Ishikawa (cell line): ENCODE measurements around the gene PA2G4.

ENCODE experiments used
- CEBPB ChIP-seq: IDR thresholded peaks from 2 replicates; pipeline ENCODE4 v1.6.1; 2012
- CREB1 ChIP-seq: IDR thresholded peaks from 2 replicates; pipeline ENCODE4 v1.6.1; 2012; ENCODE audit warnings: low read depth
- EGR1 ChIP-seq: IDR thresholded peaks from 2 replicates; pipeline ENCODE4 v1.6.1; 2012
- EP300 ChIP-seq: IDR thresholded peaks from 2 replicates; pipeline ENCODE4 v1.6.1; 2012; ENCODE audit warnings: borderline replicate concordance
- FOXM1 ChIP-seq: IDR thresholded peaks from 2 replicates; pipeline ENCODE4 v1.6.1; 2012; ENCODE audit warnings: low read depth, borderline replicate concordance
- MAX ChIP-seq: IDR thresholded peaks from 2 replicates; pipeline ENCODE4 v1.6.1; 2012
- NFIC ChIP-seq: IDR thresholded peaks from 2 replicates; pipeline ENCODE4 v1.6.1; 2012
- RAD21 ChIP-seq: IDR thresholded peaks from 2 replicates; pipeline ENCODE4 v1.6.1; 2012; ENCODE audit warnings: low read depth
- REST ChIP-seq: IDR thresholded peaks from 2 replicates; pipeline ENCODE4 v1.6.1; 2012; ENCODE audit warnings: low read depth, mild to moderate bottlenecking
- TAF1 ChIP-seq: IDR thresholded peaks from 2 replicates; pipeline ENCODE4 v1.6.1; 2012; ENCODE audit warnings: low read depth, mild to moderate bottlenecking
- TCF12 ChIP-seq: IDR thresholded peaks from 2 replicates; pipeline ENCODE4 v1.6.1; 2012; ENCODE audit warnings: low read depth
- TEAD4 ChIP-seq: IDR thresholded peaks from 2 replicates; pipeline ENCODE4 v1.6.1; 2012
- USF1 ChIP-seq: IDR thresholded peaks from 2 replicates; pipeline ENCODE4 v1.6.1; 2012
- YY1 ChIP-seq: IDR thresholded peaks from 2 replicates; pipeline ENCODE4 v1.6.1; 2012; ENCODE audit warnings: low read depth
- ZBTB7A ChIP-seq: IDR thresholded peaks from 2 replicates; pipeline ENCODE4 v1.6.1; 2012; ENCODE audit warnings: low read depth

The PA2G4 gene

GRCh38 chr12:56146492-56147460, 42.4 kb downstream of the PA2G4 start:
- TF ChIP-seq USF1 (no peak), TCF12 (no peak), CREB1 (no peak), NFIC (no peak), ZBTB7A (no peak), RAD21 (no peak), TAF1 (no peak), CEBPB (no peak), TEAD4 (no peak), REST (no peak), EGR1 (no peak)

- TF ChIP-seq CREB1 (no peak), ZBTB7A (no peak), NFIC (peak; percentile 98), MAX (no peak)
These were observed 46.2 kb downstream of the PA2G4 start for GRCh38 chr12:56150563-56150962.

- no peak for TF ChIP-seq CREB1
- TF ChIP-seq EGR1, result no peak
- TF ChIP-seq TEAD4, result no peak
- TF ChIP-seq NFIC, result no peak
- no peak for TF ChIP-seq REST
- TF ChIP-seq CEBPB, result no peak
- TF ChIP-seq TCF12, result no peak
- no peak for TF ChIP-seq MAX
- TF ChIP-seq RAD21, result no peak
- TF ChIP-seq ZBTB7A, result no peak
- TF ChIP-seq TAF1, result no peak
- no peak for TF ChIP-seq FOXM1
- TF ChIP-seq USF1, result no peak; the same call in 1 of the 2 replicates
- TF ChIP-seq YY1, result no peak
- no peak; the same call in 1 of the 2 replicates for TF ChIP-seq EP300
These were observed 47.3 kb downstream of the PA2G4 start for GRCh38 chr12:56151672-56152131.

- peak; percentile 92 for TF ChIP-seq YY1
- TF ChIP-seq EP300, result peak; percentile 38; the same call in 1 of the 2 replicates
- peak; percentile 88 for TF ChIP-seq TAF1
- TF ChIP-seq MAX, result peak; percentile 52
- peak; percentile 65 for TF ChIP-seq USF1
- TF ChIP-seq TEAD4, result no peak
- peak; percentile 45; the same call in 1 of the 2 replicates for TF ChIP-seq TCF12
- peak; percentile 98 for TF ChIP-seq ZBTB7A
- no peak; the same call in 1 of the 2 replicates for TF ChIP-seq CEBPB
- peak; percentile 53 for TF ChIP-seq EGR1
These were observed 47.9 kb downstream of the PA2G4 start, which contains the start of gene MYL6B for GRCh38 chr12:56152132-56152755. Gene MYL6B (plus strand): TSS chr12:56152587. CDS start chr12:56153919, 1,332 bp downstream.
